Endothelial cell (in vitro differentiated cells): ENCODE results near the gene FAM107A. TPM values are rescaled to one million over a fixed set of nuclear protein-coding genes. Genes with fewer than 3 reads are reported as not detected.

Source experiments
- DNase-seq: peaks from one replicate; pipeline ENCODE4 v3.0.0; 2021; ENCODE audit warnings: low spot score
- H3K27ac Mint-ChIP-seq: one replicate; pipeline ENCODE4 v1.8.0; 2021; ENCODE audit warnings: mixed read lengths, inconsistent platforms; ENCODE audit not compliant: unreplicated experiment
- H3K27me3 Mint-ChIP-seq: one replicate; pipeline ENCODE4 v1.8.0; 2021; ENCODE audit warnings: mild to moderate bottlenecking, moderate library complexity, mixed read lengths, inconsistent platforms; ENCODE audit not compliant: unreplicated experiment
- H3K36me3 Mint-ChIP-seq: one replicate; pipeline ENCODE4 v1.8.0; 2021; ENCODE audit warnings: mild to moderate bottlenecking, low read depth, mixed read lengths, inconsistent platforms; ENCODE audit not compliant: unreplicated experiment
- H3K4me1 Mint-ChIP-seq: one replicate; pipeline ENCODE4 v1.8.0; 2021; ENCODE audit warnings: mild to moderate bottlenecking, mixed read lengths, inconsistent platforms; ENCODE audit not compliant: unreplicated experiment
- H3K4me3 Mint-ChIP-seq: one replicate; pipeline ENCODE4 v1.8.0; 2021; ENCODE audit warnings: mild to moderate bottlenecking, mixed read lengths, inconsistent platforms; ENCODE audit not compliant: unreplicated experiment
- H3K9me3 Mint-ChIP-seq: one replicate; pipeline ENCODE4 v1.8.0; 2021; ENCODE audit warnings: mixed read lengths, inconsistent platforms; ENCODE audit not compliant: unreplicated experiment
- CTCF ChIP-seq: fragments of 200-600 bp; sonication (generic); IDR thresholded peaks from one replicate; pipeline ENCODE4 v1.5.0; 2021; ENCODE audit warnings: antibody characterized with exemption; ENCODE audit not compliant: unreplicated experiment
- total RNA-seq: library from RNA; stranded (reverse); fragmentation: NEBNext Ultra II Directional; extraction: Animal tissue kit (Norgen Biotek cat#: 25700); gene quantifications from one replicate; pipeline ENCODE4 v1.2.1, GENCODE V29; 2021; ENCODE audit not compliant: unreplicated experiment

FAM107A gene
- total RNA-seq, 1 donor from 2014 or later, result 0.18 TPM

GRCh38 chr3:58518291-58518789, 58.9 kb downstream of the FAM107A start:
- no peak for TF ChIP-seq CTCF
- Mint-ChIP-seq H3K9me3 (no peaks in the 10 kb centered on the region), H3K4me3 (no peak overlapping the region), H3K27me3 (peaks cover 5% of the 10 kb centered on the region), H3K36me3 (no peaks in the 10 kb centered on the region), H3K4me1 (peaks cover 8% of the 10 kb centered on the region), H3K27ac (no peak overlapping the region)
- DNase-seq, result no peak

- no peak for TF ChIP-seq CTCF
- Mint-ChIP-seq H3K9me3 (no peaks in the 10 kb centered on the region), H3K27ac (no peak overlapping the region), H3K27me3 (peaks cover 4% of the 10 kb centered on the region), H3K4me3 (no peak overlapping the region), H3K36me3 (no peaks in the 10 kb centered on the region), H3K4me1 (no peaks in the 10 kb centered on the region)
- DNase-seq, result no peak
Observed at GRCh38 chr3:58514405-58514804, 62.8 kb downstream of the FAM107A start.

Other genes starting within 250 kb of the FAM107A start
- 18.8 TPM for gene PXK, start 244.5 kb downstream of the FAM107A start, total RNA-seq
- gene PDHB, start 143.6 kb downstream of the FAM107A start, total RNA-seq, result 72.8 TPM
- gene KCTD6, start 85.3 kb downstream of the FAM107A start, total RNA-seq, result 11.9 TPM
- gene ACOX2, start 40.2 kb downstream of the FAM107A start, total RNA-seq, result 1.1 TPM
- gene FAM3D, start 89.4 kb upstream of the FAM107A start, total RNA-seq, result not detected